ENCODE data around the gene IZUMO1. TPM values are rescaled to one million over a fixed set of nuclear protein-coding genes. Genes with fewer than 3 reads are reported as not detected.
"Not testable (repeated sequence)": the region's sequence is repeated elsewhere in the genome, so short reads cannot be mapped to it uniquely, and the experiment has no call there.

The IZUMO1 gene
- not detected in 2 replicates for total RNA-seq (2014; rRNA removed; shearing (Covaris generic))
- not detected in 2 replicates for polyA plus RNA-seq (2015; cell fraction: cytosol; rRNA removed)
- not detected in 2 replicates for polyA plus RNA-seq (2015; cell fraction: nucleus; rRNA removed)

DNA sequence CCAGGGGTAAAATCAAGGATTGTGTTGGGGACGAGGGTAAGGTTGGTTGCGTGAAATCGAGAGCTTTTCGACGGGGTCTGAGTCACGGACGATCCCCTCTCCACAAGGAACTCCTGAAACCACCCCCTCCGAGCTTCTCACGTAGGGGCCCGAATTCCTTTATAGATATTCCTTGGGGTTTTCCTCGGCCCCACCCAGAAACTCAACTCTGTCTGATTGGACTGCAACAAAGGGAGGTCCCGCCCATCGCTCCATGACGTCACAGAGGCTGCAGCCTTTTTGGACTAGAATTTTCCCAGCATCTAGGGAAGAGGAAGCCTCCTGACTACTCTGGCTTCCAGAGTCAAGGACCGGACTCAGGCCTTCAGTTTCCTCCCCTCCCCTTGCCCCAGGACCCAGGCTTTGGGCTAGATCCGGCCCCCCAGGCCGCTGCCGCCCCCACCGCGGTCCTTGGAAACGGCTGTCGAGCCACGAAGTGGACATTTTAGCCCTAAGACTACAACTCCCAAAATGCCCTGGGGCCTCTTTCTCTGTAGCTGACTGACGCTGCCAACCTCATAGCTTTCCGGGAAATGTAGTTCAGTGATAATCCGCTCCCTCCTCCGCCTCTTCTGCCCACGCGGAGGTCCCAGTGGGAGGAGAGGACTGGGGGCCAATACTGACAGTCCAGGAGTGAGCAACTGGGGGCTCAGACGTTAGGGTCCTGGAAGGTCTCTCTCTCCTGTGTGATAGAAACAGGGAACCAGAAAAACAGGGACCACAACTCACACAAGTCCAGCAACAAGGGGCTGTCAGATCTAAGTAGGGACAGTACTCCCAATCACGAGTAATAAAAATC lies at the start of gene IZUMO1:
Gene IZUMO1 (minus strand): TSS at position 172 of the 838 bp plus-strand sequence. CDS start 1,050 bp downstream, outside the sequence.
- DNase-seq (ENCODE audit: low read depth), result peak; percentile 44

DNA sequence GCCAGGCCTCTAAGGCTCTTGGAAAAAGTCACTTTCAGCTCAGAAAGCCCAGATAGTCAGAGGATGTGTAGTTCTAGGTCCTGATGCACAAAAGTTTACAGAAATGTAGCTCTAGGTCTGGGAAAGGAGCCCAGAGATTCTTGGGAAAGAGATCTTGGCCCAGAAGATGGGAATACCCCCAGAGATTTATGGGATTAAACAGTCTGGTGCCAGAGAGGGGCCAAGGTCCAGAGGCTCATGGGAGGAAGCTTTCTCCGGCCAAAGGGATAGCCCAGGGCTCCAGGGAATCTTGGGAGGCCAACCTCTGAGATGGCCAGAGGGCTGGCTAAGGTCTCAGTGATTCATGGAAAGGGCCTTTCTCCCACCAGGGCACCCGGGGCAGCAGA lies 49.0 kb upstream of the IZUMO1 start:
- DNase-seq (ENCODE audit: low read depth), result no peak

DNA sequence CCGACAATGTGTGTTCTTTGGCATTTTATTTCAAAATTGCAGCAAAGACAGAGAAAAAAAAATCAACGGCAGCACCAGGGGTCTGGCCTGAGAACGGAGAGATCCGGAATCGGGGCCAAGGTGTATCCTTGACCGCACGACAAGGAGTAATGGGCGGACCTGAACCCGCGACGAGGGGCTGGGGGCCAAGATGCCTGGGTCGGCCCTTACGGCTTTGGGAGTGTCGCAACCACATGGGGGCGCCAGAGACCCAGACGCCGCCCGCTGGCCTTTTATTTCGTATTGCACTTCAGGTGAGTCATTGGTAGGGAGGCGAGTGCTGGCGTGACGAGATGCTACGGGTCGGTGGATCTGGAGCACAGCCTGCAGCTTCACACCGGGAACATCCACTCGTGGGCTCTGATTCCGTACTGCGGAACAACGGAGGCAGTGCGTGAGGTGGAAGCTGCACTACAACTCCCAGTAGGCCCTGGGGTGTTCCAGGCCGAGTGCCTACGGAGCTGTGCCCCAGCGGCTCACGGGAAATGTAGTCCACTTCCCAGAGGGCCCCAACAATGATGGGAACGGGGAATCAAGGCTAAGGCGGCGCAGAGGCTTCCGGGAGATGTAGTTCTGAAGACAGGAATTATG lies 48.5 kb upstream of the IZUMO1 start:
- peak; percentile 91 for DNase-seq (ENCODE audit: low read depth)

DNA sequence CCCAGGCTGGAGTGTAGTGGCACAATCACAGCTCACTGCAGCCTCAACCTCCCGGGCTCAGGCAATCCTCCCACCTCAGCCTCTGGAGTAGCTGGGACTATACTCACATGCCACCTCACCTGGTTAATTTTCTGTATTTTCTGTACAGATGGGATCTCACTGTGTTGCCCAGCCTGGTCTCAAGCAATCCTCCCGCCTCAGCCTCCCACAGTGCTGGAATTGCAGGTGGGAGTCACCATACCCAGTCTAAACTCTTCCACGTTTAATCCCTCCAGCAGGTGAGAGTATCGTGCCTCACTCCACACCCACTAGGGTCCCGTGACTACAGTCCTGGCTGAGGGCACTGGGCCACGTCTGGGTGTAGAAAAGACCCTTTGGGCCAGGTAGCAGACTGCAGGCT lies 47.6 kb upstream of the IZUMO1 start:
- DNase-seq (ENCODE audit: low read depth), result no peak

DNA sequence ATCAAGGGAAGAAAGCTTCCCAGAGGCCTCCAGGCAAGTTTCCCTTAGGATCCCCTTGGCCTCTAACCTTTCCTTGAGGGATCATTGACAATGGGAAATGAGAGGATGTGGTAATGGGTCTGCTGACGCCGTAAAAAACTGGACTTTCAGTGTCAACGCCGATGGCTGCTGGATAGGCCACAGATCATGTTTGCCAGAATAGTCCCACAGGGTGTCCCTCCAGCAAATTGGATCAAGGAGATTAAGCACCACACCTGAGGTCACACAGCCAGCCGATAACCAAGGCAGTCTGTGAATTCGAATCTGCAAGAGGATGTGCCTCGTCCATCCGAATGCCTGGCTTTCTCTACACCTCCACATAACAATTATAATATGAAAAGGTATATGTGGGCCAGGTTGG lies 46.6 kb upstream of the IZUMO1 start:
- DNase-seq (ENCODE audit: low read depth), result no peak

DNA sequence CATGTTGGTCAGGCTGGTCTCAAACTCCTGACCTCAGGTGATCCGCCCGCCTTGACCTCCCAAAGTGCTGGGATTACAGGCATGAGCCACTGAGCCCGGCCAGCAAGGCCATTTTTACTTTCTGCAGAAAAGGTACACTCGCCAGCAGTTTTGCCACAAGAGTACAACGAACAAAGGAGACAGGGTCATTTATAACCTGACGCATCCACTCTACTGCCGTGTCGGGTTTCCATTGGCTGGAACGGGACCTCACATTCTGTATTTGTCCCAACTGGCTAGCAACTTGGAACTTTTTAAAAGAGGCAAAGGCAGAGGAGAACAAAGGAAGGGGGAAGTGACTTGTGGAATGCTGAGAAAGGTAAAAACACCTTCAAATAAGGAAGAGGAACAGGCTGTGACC lies 40.6 kb upstream of the IZUMO1 start:
- not testable (repeated sequence) for DNase-seq (ENCODE audit: low read depth)

DNA sequence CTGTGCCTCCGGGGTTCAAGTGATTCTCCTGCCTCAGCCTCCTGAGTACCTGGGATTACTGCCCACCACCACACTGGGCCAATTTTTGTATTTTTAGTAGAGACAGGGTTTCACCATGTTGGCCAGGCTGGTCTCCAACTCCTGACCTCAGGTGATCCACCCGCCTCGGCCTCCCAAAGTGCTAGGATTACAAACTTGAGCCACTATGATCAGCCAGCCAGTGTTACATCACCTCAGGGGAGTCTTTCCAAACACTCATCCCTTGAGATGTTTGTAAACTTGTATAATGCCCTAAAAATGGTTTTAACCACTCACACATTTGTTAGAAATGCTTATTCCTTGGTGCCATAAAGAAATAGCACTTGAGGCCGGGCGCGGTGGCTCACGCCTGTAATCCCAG lies 39.7 kb upstream of the IZUMO1 start:
- DNase-seq (ENCODE audit: low read depth), result not testable (repeated sequence)

DNA sequence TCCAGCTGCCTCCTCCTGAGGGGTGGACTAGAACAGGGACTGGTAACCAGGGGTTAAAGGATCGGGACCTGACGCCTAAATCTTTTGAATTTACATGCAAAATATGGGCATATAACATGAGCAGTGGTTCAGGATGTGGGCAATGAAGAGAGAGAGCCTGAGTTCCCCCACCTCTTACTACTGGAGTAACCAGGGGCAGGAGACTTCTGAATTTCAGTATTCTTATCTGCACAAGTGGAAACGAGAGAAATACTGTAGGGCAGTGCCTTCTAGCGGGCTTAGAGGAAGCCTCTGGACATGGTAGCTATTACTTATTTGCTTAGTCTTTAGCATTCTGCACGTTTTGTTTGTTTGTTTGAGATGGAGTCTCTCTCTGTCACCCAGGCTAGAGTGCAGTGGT lies 37.8 kb upstream of the IZUMO1 start:
- no peak for DNase-seq (ENCODE audit: low read depth)

DNA sequence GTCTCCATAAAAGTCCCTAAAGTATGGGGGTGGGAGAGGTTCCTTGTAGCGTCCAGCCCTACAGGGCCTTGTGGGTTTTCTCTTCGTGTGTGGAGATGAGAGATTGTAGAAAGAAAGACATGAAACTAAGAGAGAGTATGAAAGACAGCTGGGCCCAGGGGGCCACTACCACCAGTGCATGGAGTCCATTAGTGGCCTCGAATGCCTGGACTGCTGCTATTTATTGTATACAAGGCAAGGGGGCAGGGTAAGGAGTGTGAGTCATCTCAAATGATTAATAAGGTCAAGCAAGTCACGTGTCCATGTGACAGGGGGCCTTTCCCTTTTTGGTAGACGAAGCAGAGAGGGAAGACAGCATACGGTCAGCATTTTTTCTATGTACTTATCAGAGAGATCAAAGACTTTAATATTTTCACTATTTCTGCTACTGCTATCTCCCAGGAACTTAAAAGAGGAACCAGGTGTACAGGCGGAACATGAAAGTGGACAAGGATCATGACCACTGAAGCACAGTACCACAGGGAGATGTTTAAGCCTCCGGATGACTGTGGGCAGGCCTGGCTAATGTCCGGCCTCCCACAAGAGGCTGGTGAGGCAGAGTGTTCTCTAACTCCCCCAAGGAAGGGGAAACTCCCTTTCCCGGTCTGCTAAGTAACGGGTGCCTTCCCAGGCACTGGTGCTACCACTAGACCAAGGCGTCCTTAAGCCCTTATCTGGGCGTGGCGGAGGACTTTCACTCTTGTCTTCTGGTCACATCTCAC lies 34.1 kb upstream of the IZUMO1 start:
- DNase-seq (ENCODE audit: low read depth), result peak; percentile 67

DNA sequence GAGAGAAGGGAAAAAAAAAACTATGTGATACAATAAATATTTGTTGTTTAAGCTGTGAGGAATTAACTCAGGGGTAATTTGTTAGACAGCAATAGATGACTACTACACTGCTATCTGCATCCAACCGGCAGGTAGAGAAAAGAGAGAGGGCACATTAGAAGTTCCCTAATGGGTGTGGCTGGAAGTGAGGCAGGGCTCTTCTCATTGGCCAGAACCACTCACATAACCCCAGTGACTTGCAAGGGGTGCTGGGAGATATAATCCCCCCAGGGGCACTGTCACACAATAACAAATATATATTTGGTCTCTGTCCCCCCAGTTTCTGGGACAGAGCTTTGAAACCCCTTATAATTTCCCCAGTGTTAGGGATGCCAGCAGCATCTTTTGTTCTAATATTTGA lies 32.9 kb upstream of the IZUMO1 start:
- no peak for DNase-seq (ENCODE audit: low read depth)

DNA sequence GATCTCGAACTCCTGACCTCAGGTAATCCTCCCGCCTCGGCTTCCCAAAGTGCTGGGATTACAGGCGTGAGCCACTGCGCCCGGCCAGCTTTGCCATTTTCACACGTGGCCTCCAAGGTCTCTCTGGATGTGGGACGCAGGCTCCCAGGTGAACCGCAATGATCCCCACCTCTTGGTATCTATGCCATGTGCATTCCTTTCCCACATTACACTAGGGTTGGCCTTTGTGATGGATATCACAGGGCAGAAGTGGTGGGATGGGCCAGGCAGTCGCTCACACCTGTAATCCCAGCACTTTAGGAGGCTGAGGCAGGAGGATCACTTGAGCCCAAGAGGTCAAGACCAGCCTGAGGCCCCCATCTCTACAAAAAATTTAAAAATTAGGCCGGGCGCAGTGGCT lies 31.0 kb upstream of the IZUMO1 start:
- DNase-seq (ENCODE audit: low read depth), result no peak

DNA sequence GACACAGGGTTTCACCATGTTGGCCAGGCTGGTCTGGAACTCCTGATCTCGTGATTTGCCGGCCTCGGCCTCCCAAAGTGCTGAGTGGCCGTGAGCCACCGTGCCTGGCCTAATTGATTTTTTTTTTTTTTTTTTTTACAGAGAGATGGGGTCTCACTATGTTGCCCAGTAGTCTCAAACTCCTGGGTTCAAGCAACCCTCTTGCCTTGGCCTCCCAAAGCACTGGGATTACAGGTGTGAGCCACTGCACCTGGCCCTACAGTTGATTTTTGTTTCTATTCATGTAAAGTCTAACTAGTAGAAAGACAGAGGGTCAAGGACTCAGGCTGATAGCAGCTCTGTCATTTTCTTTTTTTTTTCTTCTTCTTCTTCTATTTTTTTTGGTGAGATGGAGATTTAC lies 30.4 kb upstream of the IZUMO1 start:
- DNase-seq (ENCODE audit: low read depth), result no peak

DNA sequence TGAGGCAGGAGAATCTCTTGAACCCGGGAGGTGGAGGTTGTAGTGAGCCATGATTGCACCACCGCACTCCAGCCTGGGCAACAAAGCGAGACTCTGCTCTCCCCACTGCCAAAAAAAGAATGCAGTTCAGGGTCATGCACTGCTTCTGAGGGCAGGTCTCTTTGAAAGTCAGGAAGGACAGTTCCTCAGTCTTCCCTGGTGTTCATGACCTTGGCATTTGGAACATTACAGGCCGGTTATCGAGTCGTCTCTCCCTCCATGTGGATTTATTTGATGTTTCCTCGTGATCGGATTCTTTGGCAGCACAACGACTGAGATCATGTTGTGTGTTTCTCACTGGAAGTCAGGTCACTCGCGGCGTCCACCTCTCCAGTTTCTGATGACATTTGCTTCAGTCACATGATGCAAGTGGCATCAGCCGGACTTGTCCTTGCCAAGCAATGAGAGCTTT lies 25.8 kb upstream of the IZUMO1 start:
- DNase-seq (ENCODE audit: low read depth), result no peak

DNA sequence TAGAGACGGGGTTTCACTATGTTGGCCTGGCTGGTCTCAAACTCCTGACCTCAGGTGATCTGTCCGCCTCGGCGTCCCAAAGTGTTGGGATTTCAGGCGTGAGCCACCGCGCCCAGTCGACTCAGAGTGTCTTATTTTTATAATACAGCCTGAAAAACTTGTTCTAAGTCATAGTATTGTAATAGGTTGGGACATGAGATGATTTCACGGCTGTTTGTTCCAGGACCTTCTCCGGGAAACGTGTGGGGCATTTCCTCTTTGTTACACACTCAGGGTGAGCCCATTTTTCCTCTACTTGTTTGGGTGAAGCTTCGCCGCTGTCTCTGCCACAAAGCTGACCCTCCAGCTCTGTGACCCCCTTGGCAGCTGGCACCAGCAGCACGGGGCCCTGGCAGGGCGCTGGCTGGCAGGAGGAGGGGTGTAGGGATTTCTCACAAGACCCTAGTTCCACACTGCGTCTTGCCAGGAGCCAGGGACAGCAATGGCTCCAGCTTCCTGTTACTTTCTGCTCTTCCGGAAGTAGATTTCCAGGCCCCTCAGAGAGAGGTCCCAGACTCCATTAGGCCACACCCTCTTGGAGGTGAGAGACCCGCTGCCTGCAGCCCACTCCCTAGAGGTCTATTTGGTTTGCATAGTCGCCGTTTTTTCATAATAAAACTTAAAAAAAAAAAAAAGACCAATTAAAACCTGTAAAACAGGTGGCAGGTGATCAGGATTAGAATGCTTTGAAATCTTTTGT lies 24.2 kb upstream of the IZUMO1 start:
- DNase-seq (ENCODE audit: low read depth), result no peak

DNA sequence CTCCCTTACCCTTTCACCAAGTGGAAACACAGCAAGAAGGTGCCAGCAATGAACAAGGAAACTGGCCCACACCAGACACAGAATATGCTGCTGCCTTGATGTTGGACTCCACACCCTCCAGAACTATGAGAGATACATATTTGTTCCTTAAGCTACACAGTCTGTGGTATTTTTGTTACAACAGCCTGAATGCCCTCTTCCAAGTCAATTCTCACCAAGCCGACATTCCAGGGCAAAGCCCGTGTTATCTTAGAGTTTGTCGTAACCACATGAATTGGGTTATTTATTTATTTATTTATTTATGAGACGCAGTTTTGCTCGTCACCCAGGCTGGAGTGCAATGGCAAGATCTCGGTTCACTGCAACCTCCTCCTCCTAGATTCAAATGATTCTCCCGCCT lies 23.6 kb upstream of the IZUMO1 start:
- peak; percentile 27 for DNase-seq (ENCODE audit: low read depth)

DNA sequence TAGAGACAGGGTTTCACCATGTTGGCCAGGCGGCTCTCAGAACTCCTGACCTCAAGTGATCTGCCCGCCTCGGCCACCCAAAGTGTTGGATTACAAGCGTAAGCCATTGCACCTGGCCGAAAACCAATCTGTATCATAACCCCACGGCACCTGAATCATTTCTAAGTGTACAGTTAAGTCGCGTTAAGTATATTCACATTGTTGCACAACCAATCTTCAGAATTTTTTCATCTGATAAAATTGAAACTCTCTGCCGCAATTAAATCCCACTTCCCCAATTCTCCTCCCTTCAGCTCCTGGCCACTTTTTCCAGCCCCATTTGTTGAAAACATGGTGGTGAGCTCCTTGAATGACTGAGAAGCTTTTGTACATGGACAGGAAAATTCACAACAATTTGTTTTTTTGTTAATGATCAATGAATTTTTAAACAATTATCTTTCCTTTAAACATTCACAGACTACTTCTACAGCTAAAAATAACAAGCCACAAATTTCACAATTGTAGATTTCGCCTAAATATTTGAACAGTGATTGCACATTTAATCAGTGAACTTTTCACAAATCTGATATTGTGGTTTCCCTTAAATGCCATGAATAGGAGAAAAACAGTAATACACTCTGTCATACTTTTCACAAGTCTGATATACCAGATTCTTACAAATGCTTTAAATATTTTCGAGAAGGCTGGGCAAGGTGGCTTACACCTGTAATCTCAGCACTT lies 22.4 kb upstream of the IZUMO1 start:
- DNase-seq (ENCODE audit: low read depth), result no peak

DNA sequence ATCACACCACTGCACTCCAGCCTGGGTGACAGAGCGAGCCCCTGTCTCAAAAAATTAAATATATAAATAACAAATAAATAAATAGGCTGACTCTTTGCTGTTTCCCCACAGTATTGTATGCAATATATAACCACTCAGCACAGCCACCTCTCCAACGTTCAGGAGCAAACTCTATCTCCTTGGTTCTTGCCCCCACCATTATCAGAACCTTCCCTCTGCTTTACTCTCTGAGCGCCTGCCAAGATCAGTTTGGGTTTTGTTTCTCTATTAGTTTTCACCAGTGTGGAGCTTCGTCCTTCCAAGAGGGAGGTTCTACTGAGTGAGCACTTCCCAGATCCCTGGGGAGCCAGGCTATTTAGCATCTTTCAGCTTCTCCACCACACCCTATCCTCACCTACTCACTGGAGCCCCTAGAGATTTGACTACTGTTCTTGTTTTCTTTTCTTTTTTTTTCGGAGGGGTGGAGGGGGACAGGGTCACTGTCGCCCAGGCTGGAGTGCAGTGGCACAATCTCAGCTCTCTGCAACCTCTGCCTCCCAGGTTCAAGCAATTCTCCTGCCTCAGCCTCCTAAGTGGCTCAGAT lies 21.6 kb upstream of the IZUMO1 start:
- DNase-seq (ENCODE audit: low read depth), result not testable (repeated sequence)

DNA sequence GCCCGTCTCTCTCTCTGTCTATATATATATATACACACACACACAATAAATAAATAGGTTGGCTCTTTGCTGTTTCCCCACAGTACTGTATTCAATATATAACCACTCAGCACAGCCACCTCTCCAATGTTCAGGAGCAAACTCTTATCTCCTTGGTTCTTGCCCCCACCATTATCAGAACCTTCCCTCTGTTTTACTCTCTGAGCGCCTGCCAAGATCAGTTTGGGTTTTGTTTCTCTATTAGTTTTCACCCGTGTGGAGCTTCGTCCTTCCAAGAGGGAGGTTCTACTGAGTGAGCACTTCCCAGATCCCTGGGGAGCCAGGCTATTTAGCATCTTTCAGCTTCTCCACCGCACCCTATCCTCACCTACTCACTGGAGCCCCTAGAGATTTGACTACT lies 19.1 kb upstream of the IZUMO1 start:
- not testable (repeated sequence) for DNase-seq (ENCODE audit: low read depth)

DNA sequence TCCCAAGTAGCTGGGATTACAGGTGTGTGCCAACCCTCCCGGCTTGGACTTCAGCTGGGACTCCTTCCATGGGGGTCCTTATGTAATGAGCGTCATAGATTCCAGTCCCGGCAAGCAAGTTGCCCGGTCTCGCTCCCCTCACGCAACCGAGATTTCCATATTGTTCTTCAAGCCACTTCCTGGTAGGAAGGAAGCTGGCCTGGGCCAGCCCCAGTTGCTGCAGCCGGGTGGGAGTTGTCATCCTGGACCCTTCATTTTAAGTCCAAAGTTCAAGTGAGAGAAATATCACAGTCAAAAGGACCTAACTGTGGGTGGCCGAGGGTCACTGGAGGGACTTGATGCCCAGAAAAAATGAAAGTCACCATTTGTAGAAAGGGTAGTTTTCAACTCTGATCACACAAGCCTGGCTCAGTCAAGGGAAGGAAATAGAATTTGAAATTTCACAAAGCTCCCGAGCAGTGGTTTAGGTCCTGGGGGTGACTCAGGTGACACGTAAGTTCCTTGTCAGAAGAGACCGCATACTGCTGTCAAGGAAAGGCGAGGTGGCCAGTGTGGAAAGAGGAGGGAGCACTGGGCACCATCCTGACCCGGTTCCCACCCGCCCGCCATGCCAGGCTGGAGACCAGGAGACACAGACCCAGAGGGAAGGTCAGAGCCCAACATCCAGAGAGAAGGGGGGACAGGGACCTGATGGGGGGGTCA lies 13.9 kb upstream of the IZUMO1 start:
- DNase-seq (ENCODE audit: low read depth), result peak; percentile 72

All from HT1080 (cell line).